ENCODE data around the gene JARID2. TPM values are rescaled to one million over a fixed set of nuclear protein-coding genes. Genes with fewer than 3 reads are reported as not detected.
"Not testable (repeated sequence)": the region's sequence is repeated elsewhere in the genome, so short reads cannot be mapped to it uniquely, and the experiment has no call there.

The JARID2 gene
- total RNA-seq, 1 donor from 2014 or later, result 3.8 TPM

GRCh38 chr6:15527838-15528617 lies 282.2 kb downstream of the JARID2 start:
- DNase-seq (ENCODE audit: low spot score) (peak; percentile 12), ATAC-seq (no peak)

GRCh38 chr6:15528870-15529269 lies 283.0 kb downstream of the JARID2 start:
- peak; percentile 15 for DNase-seq (ENCODE audit: low spot score)
- ATAC-seq, result no peak

- peak; percentile 34 for DNase-seq (ENCODE audit: low spot score)
- ATAC-seq, result no peak
These were observed 284.5 kb downstream of the JARID2 start for GRCh38 chr6:15530411-15530810.

- peak; percentile 21 for DNase-seq (ENCODE audit: low spot score)
- ATAC-seq, result no peak
These were observed 286.1 kb downstream of the JARID2 start for GRCh38 chr6:15531973-15532372.

GRCh38 chr6:15533379-15534026 lies 287.6 kb downstream of the JARID2 start:
- DNase-seq (ENCODE audit: low spot score) (no peak), ATAC-seq (no peak)

- DNase-seq (ENCODE audit: low spot score) (peak; percentile 19), ATAC-seq (peak; percentile 19)
These were observed 289.1 kb downstream of the JARID2 start for GRCh38 chr6:15534974-15535373.

GRCh38 chr6:15535495-15536197 lies 289.8 kb downstream of the JARID2 start:
- DNase-seq (ENCODE audit: low spot score) (no peak), ATAC-seq (no peak)

- ATAC-seq (peak; percentile 80), DNase-seq (ENCODE audit: low spot score) (peak; percentile 58)
These were observed 290.5 kb downstream of the JARID2 start for GRCh38 chr6:15536198-15536955.

- no peak for DNase-seq (ENCODE audit: low spot score)
- no peak for ATAC-seq
These were observed 292.2 kb downstream of the JARID2 start for GRCh38 chr6:15538106-15538505.

- DNase-seq (ENCODE audit: low spot score) (no peak), ATAC-seq (no peak)
These were observed 293.1 kb downstream of the JARID2 start for GRCh38 chr6:15538766-15539495.

- ATAC-seq, result no peak
- no peak for DNase-seq (ENCODE audit: low spot score)
These were observed 293.9 kb downstream of the JARID2 start for GRCh38 chr6:15539722-15540270.

- not testable (repeated sequence) for DNase-seq (ENCODE audit: low spot score); ATAC-seq
These were observed 297.6 kb downstream of the JARID2 start for GRCh38 chr6:15543332-15543917.

GRCh38 chr6:15544321-15544900 lies 298.5 kb downstream of the JARID2 start:
- no peak for ATAC-seq

GRCh38 chr6:15546591-15546990 lies 300.7 kb downstream of the JARID2 start:
- ATAC-seq (no peak), DNase-seq (ENCODE audit: low spot score) (no peak)

More at GRCh38 chr6:15544321-15544900, 298.5 kb downstream of the JARID2 start:
- no peak for DNase-seq (ENCODE audit: low spot score)

GRCh38 chr6:15547400-15547799 lies 301.5 kb downstream of the JARID2 start:
- DNase-seq (ENCODE audit: low spot score), result no peak
- no peak for ATAC-seq

- ATAC-seq (no peak), DNase-seq (ENCODE audit: low spot score) (no peak)
These were observed 303.5 kb downstream of the JARID2 start for GRCh38 chr6:15549371-15549770.

- ATAC-seq (no peak), DNase-seq (ENCODE audit: low spot score) (no peak)
These were observed 304.8 kb downstream of the JARID2 start for GRCh38 chr6:15550546-15551123.

- no peak for DNase-seq (ENCODE audit: low spot score)
- no peak for ATAC-seq
These were observed 305.4 kb downstream of the JARID2 start for GRCh38 chr6:15551262-15551661.

- DNase-seq (ENCODE audit: low spot score) (no peak), ATAC-seq (peak; percentile 20)
These were observed 305.9 kb downstream of the JARID2 start for GRCh38 chr6:15551798-15552197.

All from left lobe of liver (tissue), 2 donors.